Upper lobe of right lung (tissue), 1 donor: ENCODE measurements around the gene PRR20E. TPM values are rescaled to one million over a fixed set of nuclear protein-coding genes. Genes with fewer than 3 reads are reported as not detected.
"Not testable (repeated sequence)": the region's sequence is repeated elsewhere in the genome, so short reads cannot be mapped to it uniquely, and the experiment has no call there.

Experiments used
- ATAC-seq: fragments of 200-7000 bp; cut with Tn5 transposase; one replicate; pipeline ENCODE4 v1.9.1; 2020; ENCODE audit warnings: mild to moderate bottlenecking, moderate library complexity
- DNase-seq: peaks from one replicate; pipeline ENCODE4 v3.0.0-alpha.2; 2020
- H3K27ac ChIP-seq: fragments of 200-600 bp; one replicate; pipeline ENCODE4 v1.8.0; 2022
- H3K27me3 ChIP-seq: fragments of 200-600 bp; one replicate; pipeline ENCODE4 v1.8.0; 2022; ENCODE audit warnings: mild to moderate bottlenecking
- H3K36me3 ChIP-seq: fragments of 200-600 bp; one replicate; pipeline ENCODE4 v1.8.0; 2022
- H3K4me1 ChIP-seq: fragments of 200-600 bp; one replicate; pipeline ENCODE4 v1.8.0; 2022
- H3K4me3 ChIP-seq: fragments of 200-600 bp; one replicate; pipeline ENCODE4 v1.8.0; 2022; ENCODE audit warnings: mild to moderate bottlenecking
- H3K9me3 ChIP-seq: fragments of 200-600 bp; one replicate; pipeline ENCODE4 v1.8.0; 2022
- intact Hi-C: fragments of 100-400 bp; cut with DNase I; formaldehyde crosslinking; loops from one replicate; pipeline ENCODE4 v1.11.0; 2022
- total RNA-seq: library from RNA; stranded (reverse); fragmentation: NEBNext Ultra II Directional; extraction: Animal tissue kit (Norgen Biotek cat#: 25700); gene quantifications from one replicate; pipeline ENCODE4 v1.2.1, GENCODE V29; 2021
- TF ChIP-seq, protein P1 (sequence below): fragments of 200-600 bp; IDR thresholded peaks from one replicate; pipeline ENCODE4 v1.8.0; 2022; ENCODE audit warnings: antibody characterized with exemption
- donor health status: DM: no; HTN: yes; CAD: no; lungs with severe emphysema.

The PRR20E gene
- total RNA-seq, 1 donor from 2014 or later, result not detected

DNA sequence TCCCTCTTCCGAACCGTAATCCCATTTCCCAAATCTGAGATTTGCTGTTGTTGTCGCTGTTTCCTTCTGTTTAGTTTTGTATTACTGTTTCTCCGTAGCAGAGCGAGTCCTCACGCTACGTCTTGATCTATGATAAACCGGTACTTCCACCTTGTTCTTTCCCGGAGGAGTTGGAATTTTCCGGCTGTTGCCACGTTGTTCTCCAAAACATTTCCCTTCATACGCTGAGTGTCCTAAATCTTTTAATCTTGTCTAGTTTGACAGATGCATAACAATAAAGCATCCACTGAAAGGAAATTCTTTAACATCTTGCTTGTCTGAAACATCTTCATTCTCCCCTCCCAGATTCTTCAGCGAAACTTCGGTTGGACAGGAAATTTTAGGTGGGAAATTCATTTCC, 18.9 kb upstream of the PRR20E start:
- H3K4me1 ChIP-seq, H3K4me3 ChIP-seq, H3K27ac ChIP-seq, H3K27me3 ChIP-seq, H3K36me3 ChIP-seq, DNase-seq, H3K9me3 ChIP-seq, intact Hi-C loops, ATAC-seq: not testable (repeated sequence)

GRCh38 chr13:57153761-57154160, 13.2 kb upstream of the PRR20E start, which contains the start of gene PRR20C:
Gene PRR20C, plus strand, starts transcription at chr13:57154061. Its CDS starts 387 bp downstream, at chr13:57154448.
- H3K9me3 ChIP-seq, H3K27me3 ChIP-seq, intact Hi-C loops, H3K4me1 ChIP-seq, H3K36me3 ChIP-seq, ATAC-seq, DNase-seq, H3K4me3 ChIP-seq, H3K27ac ChIP-seq: not testable (repeated sequence)

DNA sequence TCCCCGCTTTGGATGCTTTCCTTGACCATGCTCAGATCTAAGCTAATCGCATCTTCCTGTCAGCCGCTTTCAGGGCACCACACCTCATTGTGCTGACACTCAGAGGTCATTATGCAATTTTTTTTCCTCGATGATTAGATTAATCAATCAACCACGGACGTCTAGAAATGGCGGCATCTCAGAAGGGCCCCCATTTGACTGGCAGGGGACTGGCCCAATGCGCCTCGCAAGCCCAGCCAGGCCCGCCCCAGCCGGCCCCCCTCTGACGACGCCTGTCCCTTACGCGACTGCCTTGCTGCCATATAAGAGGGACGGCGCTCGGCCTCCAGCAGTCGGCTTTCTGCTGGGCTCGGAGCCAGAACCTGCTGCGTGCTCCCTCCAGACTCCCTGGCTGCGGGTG, 6.7 kb upstream of the PRR20E start, which contains the start of gene PRR20D:
Gene PRR20D, plus strand, starts transcription at position 301 of the 400 bp plus-strand sequence. CDS start 387 bp downstream, outside the sequence.
- H3K9me3 ChIP-seq, H3K4me1 ChIP-seq, ATAC-seq, DNase-seq, intact Hi-C loops, H3K4me3 ChIP-seq, H3K27ac ChIP-seq, H3K36me3 ChIP-seq, H3K27me3 ChIP-seq: not testable (repeated sequence)

DNA sequence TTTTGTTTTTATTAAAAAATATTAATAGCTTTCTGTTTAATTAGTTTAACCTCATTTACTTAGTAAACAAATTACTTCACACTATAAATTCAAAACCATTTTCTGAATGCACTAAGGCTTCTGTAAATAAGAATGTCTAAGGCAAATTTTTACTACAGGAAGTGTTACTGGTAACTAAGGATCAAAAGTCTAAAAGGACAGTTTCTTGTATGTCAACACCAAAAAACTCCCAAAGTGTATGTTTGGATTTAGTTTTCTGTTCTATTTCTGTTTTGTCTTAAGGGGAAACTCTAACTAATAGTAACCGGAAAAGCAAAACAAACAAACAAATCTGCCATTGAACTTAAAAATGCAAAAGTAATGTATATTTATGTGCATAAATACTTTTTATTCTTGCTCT, 24.7 kb downstream of the PRR20E start:
- TF ChIP-seq, protein P1, sequence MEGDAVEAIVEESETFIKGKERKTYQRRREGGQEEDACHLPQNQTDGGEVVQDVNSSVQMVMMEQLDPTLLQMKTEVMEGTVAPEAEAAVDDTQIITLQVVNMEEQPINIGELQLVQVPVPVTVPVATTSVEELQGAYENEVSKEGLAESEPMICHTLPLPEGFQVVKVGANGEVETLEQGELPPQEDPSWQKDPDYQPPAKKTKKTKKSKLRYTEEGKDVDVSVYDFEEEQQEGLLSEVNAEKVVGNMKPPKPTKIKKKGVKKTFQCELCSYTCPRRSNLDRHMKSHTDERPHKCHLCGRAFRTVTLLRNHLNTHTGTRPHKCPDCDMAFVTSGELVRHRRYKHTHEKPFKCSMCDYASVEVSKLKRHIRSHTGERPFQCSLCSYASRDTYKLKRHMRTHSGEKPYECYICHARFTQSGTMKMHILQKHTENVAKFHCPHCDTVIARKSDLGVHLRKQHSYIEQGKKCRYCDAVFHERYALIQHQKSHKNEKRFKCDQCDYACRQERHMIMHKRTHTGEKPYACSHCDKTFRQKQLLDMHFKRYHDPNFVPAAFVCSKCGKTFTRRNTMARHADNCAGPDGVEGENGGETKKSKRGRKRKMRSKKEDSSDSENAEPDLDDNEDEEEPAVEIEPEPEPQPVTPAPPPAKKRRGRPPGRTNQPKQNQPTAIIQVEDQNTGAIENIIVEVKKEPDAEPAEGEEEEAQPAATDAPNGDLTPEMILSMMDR, result no peak
- no peak overlapping the region for H3K27ac ChIP-seq
- H3K4me3 ChIP-seq, result no peak overlapping the region
- no peaks in the 10 kb centered on the region for H3K9me3 ChIP-seq
- H3K4me1 ChIP-seq, result no peaks in the 10 kb centered on the region
- H3K27me3 ChIP-seq, result no peaks in the 10 kb centered on the region
- no peak for ATAC-seq
- intact Hi-C loops, result no loop called here
- no peak for DNase-seq
- no peaks in the 10 kb centered on the region for H3K36me3 ChIP-seq

GRCh38 chr13:57212989-57213388, 46.0 kb downstream of the PRR20E start:
- ATAC-seq (no peak), DNase-seq (no peak)
- TF ChIP-seq, protein P1, result no peak
- no peaks in the 10 kb centered on the region for H3K27me3 ChIP-seq
- intact Hi-C loops, result no loop called here
- no peaks in the 10 kb centered on the region for H3K36me3 ChIP-seq
- H3K27ac ChIP-seq, result no peak overlapping the region
- no peaks in the 10 kb centered on the region for H3K4me1 ChIP-seq
- H3K4me3 ChIP-seq, result no peak overlapping the region
- no peaks in the 10 kb centered on the region for H3K9me3 ChIP-seq

Other genes with a start within 250 kb of the PRR20E start
- not detected for gene PRR20A, start 26.3 kb upstream of the PRR20E start, total RNA-seq
- gene PRR20B, start 19.7 kb upstream of the PRR20E start, total RNA-seq, result not detected
- not detected for gene PRR20C, start 13.1 kb upstream of the PRR20E start, total RNA-seq
- not detected for gene PRR20D, start 6.6 kb upstream of the PRR20E start, total RNA-seq